Endothelial cell of umbilical vein (primary cell): ENCODE data around the gene NWD2. TPM values are rescaled to one million over a fixed set of nuclear protein-coding genes. Genes with fewer than 3 reads are reported as not detected.

Experiments used
- BruUV-seq: library from RNA; stranded (reverse); fragments of 400-500 nt; replicated peaks from 2 replicates; lab custom pipeline; 2021; lab: Mats Ljungman, UMichigan
- CTCF ChIA-PET: fragments of 300-600, 350-600 bp; sonication (Branson Sonifier 250); formaldehyde crosslinking; loops from one replicate; lab custom pipeline; 2021; ENCODE audit warnings: antibody characterized with exemption, inconsistent platforms; lab: Charles Lee
- POLR2A ChIA-PET: fragments of 300-600, 350-600 bp; sonication (Branson Sonifier 250); formaldehyde crosslinking; loops from one replicate; lab custom pipeline; 2021; ENCODE audit warnings: antibody characterized with exemption, inconsistent platforms; lab: Charles Lee
- DNase-seq: peaks from one replicate; pipeline ENCODE4 v3.0.0-alpha.2; 2011; ENCODE audit warnings: low read depth, low spot score
- FAIRE-seq: peaks from 2 replicates; lab custom pipeline; 2011; peaks lifted over from hg19 to GRCh38; lab: Jason Lieb, UNC
- H2AFZ ChIP-seq: 2 replicates; pipeline ENCODE4 v1.6.0; 2012; ENCODE audit warnings: low read depth, low read length, control low read depth, inconsistent platforms
- H3K27ac ChIP-seq: 2 replicates; pipeline ENCODE4 v1.5.1; 2011; ENCODE audit warnings: low read depth, mild to moderate bottlenecking, control low read depth, low read length, moderate library complexity; ENCODE audit not compliant: insufficient read depth
- H3K27me3 ChIP-seq, 2 experiments: 2 replicates each; pipeline versions ENCODE4 v1.6.0 to v1.6.1; 2011; ENCODE audit warnings: low read length in 2 of 2, mixed read lengths in 1 of 2; ENCODE audit not compliant: control insufficient read depth in 2 of 2, insufficient read depth in 2 of 2
- H3K36me3 ChIP-seq, 2 experiments: 2 replicates in 1 of 2; 3 replicates in 1 of 2; pipeline ENCODE4 v1.5.1; 2011; ENCODE audit warnings: low read length in 2 of 2, mild to moderate bottlenecking in 1 of 2, moderate library complexity in 1 of 2; ENCODE audit not compliant: control insufficient read depth in 2 of 2, insufficient read depth in 2 of 2; ENCODE audit errors: extremely low read depth in 1 of 2
- H3K4me1 ChIP-seq: 3 replicates; pipeline ENCODE4 v1.5.1; 2011; ENCODE audit warnings: mild to moderate bottlenecking, low read length; ENCODE audit not compliant: control insufficient read depth, insufficient read depth; ENCODE audit errors: extremely low read depth
- H3K4me2 ChIP-seq: 2 replicates; pipeline ENCODE4 v1.6.1; 2011; ENCODE audit warnings: low read length, control low read depth, mixed read lengths; ENCODE audit not compliant: insufficient read depth
- H3K4me3 ChIP-seq, 3 experiments: fragments of 200-600 bp in 1 of 3; sonication (generic), shearing (Covaris generic) in 1 of 3; replicated peaks in 1 of 3; 2 replicates each; pipeline ENCODE4 v1.5.1; 2011 to 2016; ENCODE audit warnings: control low read depth in 3 of 3, low read length in 3 of 3, mild to moderate bottlenecking in 2 of 3, inconsistent platforms in 1 of 3, low read depth in 1 of 3, moderate library complexity in 1 of 3; ENCODE audit not compliant: insufficient read depth in 1 of 3
- H3K79me2 ChIP-seq: 2 replicates; pipeline ENCODE4 v1.6.0; 2012; ENCODE audit warnings: low read length, inconsistent platforms; ENCODE audit not compliant: control insufficient read depth, insufficient read depth
- H3K9ac ChIP-seq: replicated peaks from 2 replicates; pipeline ENCODE3; 2011; ENCODE audit warnings: low read length, control low read depth; ENCODE audit not compliant: insufficient read depth; ENCODE audit errors: extremely low read depth
- H3K9me1 ChIP-seq: replicated peaks from 3 replicates; pipeline ENCODE4 v1.6.0; 2011; ENCODE audit warnings: mild to moderate bottlenecking, low read length; ENCODE audit not compliant: control insufficient read depth, insufficient read depth; ENCODE audit errors: extremely low read depth
- H3K9me3 ChIP-seq: replicated peaks from 2 replicates; pipeline ENCODE4 v1.5.1; 2012; ENCODE audit warnings: low read length, inconsistent platforms; ENCODE audit not compliant: control insufficient read depth, insufficient read depth
- H4K20me1 ChIP-seq: replicated peaks from 2 replicates; pipeline ENCODE3; 2011; ENCODE audit warnings: mild to moderate bottlenecking, low read length; ENCODE audit not compliant: control insufficient read depth, insufficient read depth; ENCODE audit errors: extremely low read depth
- CTCF ChIP-seq, 2 donors: IDR thresholded peaks; 1 replicate in 1 of 2; 2 replicates in 1 of 2; pipeline ENCODE4 v1.5.1; 2011; ENCODE audit warnings: low read length in 2 of 2, mild to moderate bottlenecking in 2 of 2, moderate library complexity in 2 of 2, control low read depth in 1 of 2, inconsistent platforms in 1 of 2, low read depth in 1 of 2; ENCODE audit not compliant: insufficient read depth in 1 of 2; ENCODE audit errors: extremely low read depth in 1 of 2
- EZH2 ChIP-seq: IDR thresholded peaks from 2 replicates; pipeline ENCODE4 v1.6.1; 2012; ENCODE audit warnings: borderline replicate concordance, low read depth, mild to moderate bottlenecking, moderate library complexity, low read length, inconsistent platforms; ENCODE audit not compliant: severe bottlenecking
- FOS ChIP-seq: IDR thresholded peaks from 2 replicates; pipeline ENCODE4 v1.6.1; 2011; ENCODE audit warnings: mild to moderate bottlenecking, low read length, moderate library complexity, borderline replicate concordance; ENCODE audit not compliant: insufficient read depth
- GATA2 ChIP-seq: IDR thresholded peaks from 2 replicates; pipeline ENCODE4 v1.7.0; 2011; ENCODE audit warnings: low read depth, mild to moderate bottlenecking, moderate library complexity, mixed read lengths, low read length; ENCODE audit not compliant: insufficient read length, insufficient read depth
- JUN ChIP-seq: IDR thresholded peaks from 2 replicates; pipeline ENCODE4 v1.6.1; 2011; ENCODE audit warnings: borderline replicate concordance, low read depth; ENCODE audit not compliant: insufficient read length, insufficient read depth
- MAX ChIP-seq: IDR thresholded peaks from 2 replicates; pipeline ENCODE4 v1.6.1; 2011; ENCODE audit not compliant: insufficient read depth, insufficient read length
- MYC ChIP-seq: IDR thresholded peaks from one replicate; pipeline ENCODE4 v1.6.1; 2011; ENCODE audit warnings: mild to moderate bottlenecking, low read depth, low read length
- POLR2A ChIP-seq: IDR thresholded peaks from 2 replicates; pipeline ENCODE4 v1.6.1; 2012; ENCODE audit warnings: low read depth, mild to moderate bottlenecking, control low read depth, low read length
- POLR2AphosphoS5 ChIP-seq: IDR thresholded peaks from 2 replicates; pipeline ENCODE4 v1.6.1; 2012; ENCODE audit warnings: low read depth, mild to moderate bottlenecking, control low read depth, low read length, moderate library complexity; ENCODE audit not compliant: insufficient read depth
- dilution Hi-C: fragments of 300-500 bp; cut with MboI; formaldehyde crosslinking; loops from one replicate; pipeline ENCODE4 v1.15.0; 2019; ENCODE audit warnings: low sequenced_read_pairs; ENCODE audit not compliant: extremely low pct_ligation_motif_present
- intact Hi-C: fragments of 100-400 bp; cut with micrococcal nuclease; formaldehyde crosslinking; loops from one replicate; pipeline ENCODE4 v1.10.0; 2022
- polyA plus RNA-seq, 4 experiments: library from polyadenylated mRNA; depleted of rRNA in 3 of 4; stranded (reverse) in 3 of 4; unstranded in 1 of 4; fragments of >200 nt; gene quantifications; 2 replicates each; pipeline versions ENCODE4 v1.2.1 to v1.2.3, GENCODE V29; 2011 to 2012; ENCODE audit warnings: missing spikeins in 1 of 4
- total RNA-seq: library from RNA; stranded (reverse); gene quantifications from 2 replicates; pipeline ENCODE4 v1.2.3, GENCODE V29; 2021

NWD2 gene
- total and polyA plus RNA-seq, 2 donors (not counting 3 experiments of a cell fraction or from before 2014, with no cell fraction given) = not detected

- intact Hi-C loops = no loop called here
- no peak for FAIRE-seq
- no peaks in the 10 kb centered on the region for H3K79me2 ChIP-seq
Observed at GRCh38 chr4:37299468-37299867, 54.9 kb downstream of the NWD2 start.

More at GRCh38 chr4:37299468-37299867, 54.9 kb downstream of the NWD2 start:
- no peak for TF ChIP-seq MYC
- TF ChIP-seq FOS = no peak
- no peak for TF ChIP-seq GATA2
- no peak for TF ChIP-seq CTCF (IDR thresholded peaks at IDR 0.05; ENCODE audit: extremely low read depth in 1 of 2, insufficient read depth in 1 of 2, low read depth in 1 of 2, low read length in 2 of 2)
- no peak for TF ChIP-seq MAX
- no peak for TF ChIP-seq POLR2AphosphoS5
- TF ChIP-seq EZH2 = no peak
- TF ChIP-seq JUN = no peak
- TF ChIP-seq POLR2A = no peak
- no peak overlapping the region for H3K27ac ChIP-seq
- no peaks in the 10 kb centered on the region for H3K9me3 ChIP-seq
- no peaks in the 10 kb centered on the region for H3K4me1 ChIP-seq
- ChIA-PET POLR2A (no interaction called here), CTCF (no interaction called here)
- no peaks in the 10 kb centered on the region for H3K36me3 ChIP-seq
- H3K27me3 ChIP-seq = no peaks in the 10 kb centered on the region
- H3K9ac ChIP-seq = no peak overlapping the region
- no TSS peak for BruUV-seq
- no peak overlapping the region for H2AFZ ChIP-seq
- DNase-seq = no peak
- no peaks in the 10 kb centered on the region for H4K20me1 ChIP-seq
- H3K9me1 ChIP-seq = no peaks in the 10 kb centered on the region
- dilution Hi-C loops = no loop called here
- H3K4me2 ChIP-seq = no peak overlapping the region
- no peak overlapping the region for H3K4me3 ChIP-seq
